ENCODE results near the gene SLC26A6. TPM values are rescaled to one million over a fixed set of nuclear protein-coding genes. Genes with fewer than 3 reads are reported as not detected.

The SLC26A6 gene
- total and polyA plus RNA-seq, 7 donors = 4.5 to 13.0 (median 6.2) TPM

GRCh38 chr3:48633256-48633655 is 2.0 kb downstream of the SLC26A6 start:
- Histone ChIP-seq H3K4me1 (peaks cover 19% of the 10 kb centered on the region), H3K27me3 (ENCODE audit: insufficient read depth in 3 of 3, low read length in 2 of 3) (no peaks in the 10 kb centered on the region), H3K4me3 (no peak overlapping the region), H3K36me3 (ENCODE audit: insufficient read depth in 1 of 2, low read depth in 1 of 2) (peaks cover 0 to 29% of the 10 kb centered on the region in 2 donors), H3K27ac (no peak overlapping the region), H3K9me3 (no peaks in the 10 kb centered on the region)
- 95 to 96% (median 96%) methylated on average over 15 of the region's 15 CpGs for WGBS, 3 donors
- intact Hi-C loops (cut with DNase I) = no loop called here
- TF ChIP-seq, protein P1, sequence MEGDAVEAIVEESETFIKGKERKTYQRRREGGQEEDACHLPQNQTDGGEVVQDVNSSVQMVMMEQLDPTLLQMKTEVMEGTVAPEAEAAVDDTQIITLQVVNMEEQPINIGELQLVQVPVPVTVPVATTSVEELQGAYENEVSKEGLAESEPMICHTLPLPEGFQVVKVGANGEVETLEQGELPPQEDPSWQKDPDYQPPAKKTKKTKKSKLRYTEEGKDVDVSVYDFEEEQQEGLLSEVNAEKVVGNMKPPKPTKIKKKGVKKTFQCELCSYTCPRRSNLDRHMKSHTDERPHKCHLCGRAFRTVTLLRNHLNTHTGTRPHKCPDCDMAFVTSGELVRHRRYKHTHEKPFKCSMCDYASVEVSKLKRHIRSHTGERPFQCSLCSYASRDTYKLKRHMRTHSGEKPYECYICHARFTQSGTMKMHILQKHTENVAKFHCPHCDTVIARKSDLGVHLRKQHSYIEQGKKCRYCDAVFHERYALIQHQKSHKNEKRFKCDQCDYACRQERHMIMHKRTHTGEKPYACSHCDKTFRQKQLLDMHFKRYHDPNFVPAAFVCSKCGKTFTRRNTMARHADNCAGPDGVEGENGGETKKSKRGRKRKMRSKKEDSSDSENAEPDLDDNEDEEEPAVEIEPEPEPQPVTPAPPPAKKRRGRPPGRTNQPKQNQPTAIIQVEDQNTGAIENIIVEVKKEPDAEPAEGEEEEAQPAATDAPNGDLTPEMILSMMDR (IDR thresholded peaks at IDR 0.05) = no peak
- peak in 1 of 2 donors; percentile 39 for DNase-seq
- ATAC-seq = no peak

DNA sequence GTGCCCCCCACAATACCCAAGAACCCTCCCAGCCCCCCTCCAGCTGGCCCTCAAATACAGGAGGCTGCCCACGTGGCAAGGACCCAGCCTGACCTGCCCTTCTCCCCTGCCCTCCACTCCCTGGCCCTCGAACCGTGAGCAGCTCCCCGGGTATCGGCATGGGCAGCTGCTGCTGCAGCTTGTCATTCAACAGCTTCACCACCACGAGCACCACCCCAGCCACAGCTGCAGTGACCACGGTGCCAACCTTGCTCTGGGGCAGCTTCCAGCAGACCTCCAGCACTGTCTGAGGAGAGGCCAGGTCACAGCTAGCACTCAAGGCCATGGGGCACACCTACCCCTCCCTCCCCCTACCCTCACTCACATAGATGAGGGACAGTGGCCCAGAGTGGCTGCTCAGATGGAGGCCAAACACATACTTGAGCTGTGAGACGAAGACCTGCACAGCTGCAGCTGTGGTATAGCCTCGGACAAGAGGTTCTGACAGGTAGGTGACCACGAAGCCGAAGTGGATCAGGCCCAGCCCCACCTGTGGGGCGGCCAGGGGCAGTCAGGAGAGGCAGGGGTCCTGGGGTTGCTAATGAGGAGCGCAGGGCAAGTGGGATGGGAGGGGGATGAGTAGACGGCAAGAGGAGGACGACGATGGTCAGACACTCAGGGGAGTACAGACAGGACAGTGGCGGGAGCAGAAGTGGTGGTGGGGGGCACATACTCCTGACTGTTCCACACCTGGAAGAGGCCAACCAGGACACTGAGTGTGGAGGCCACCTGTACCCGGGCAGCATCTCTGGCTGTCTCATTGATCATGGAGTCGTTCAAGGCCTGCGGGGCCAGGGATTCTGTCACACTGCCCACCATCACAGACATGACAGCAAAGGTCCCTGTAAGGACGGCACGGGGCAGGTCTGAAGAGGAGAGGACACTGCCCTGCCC is 3.5 kb downstream of the SLC26A6 start:
- ATAC-seq (no peak), DNase-seq (peak in 1 of 2 donors; percentile 40)
- TF ChIP-seq, protein P1 (IDR thresholded peaks at IDR 0.05) = no peak
- no peak overlapping the region for H3K27ac ChIP-seq
- intact Hi-C loops (cut with DNase I) = no loop called here
- no peaks in the 10 kb centered on the region for H3K27me3 ChIP-seq (ENCODE audit: insufficient read depth in 3 of 3, low read length in 2 of 3)
- peaks cover 2 to 42% of the 10 kb centered on the region in 2 donors for H3K36me3 ChIP-seq (ENCODE audit: insufficient read depth in 1 of 2, low read depth in 1 of 2)
- H3K4me1 ChIP-seq = peaks cover 18% of the 10 kb centered on the region
- no peak overlapping the region for H3K4me3 ChIP-seq
- 68 to 74% (median 72%) methylated on average over 21 to 22 of the region's 22 CpGs for WGBS, 3 donors
- no peaks in the 10 kb centered on the region for H3K9me3 ChIP-seq

DNA sequence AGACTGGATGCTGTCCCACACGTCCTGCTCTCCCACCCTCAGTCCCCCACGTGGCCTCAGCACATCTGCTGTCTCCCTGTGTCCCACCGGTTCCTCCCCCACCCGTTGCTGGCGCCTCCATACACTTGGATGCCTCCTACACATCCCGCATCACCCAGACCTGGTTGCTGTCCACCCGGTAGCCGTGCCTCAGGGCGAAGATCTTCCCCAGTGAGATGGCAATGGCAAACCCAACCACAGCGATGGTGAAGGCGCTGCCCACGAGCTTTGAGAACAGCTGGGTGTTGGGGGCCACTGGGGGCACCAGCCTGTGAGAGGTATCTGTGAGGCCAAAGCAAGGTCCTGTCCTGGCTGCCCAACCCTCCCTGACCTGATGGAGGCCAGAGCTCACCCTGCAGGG is 4.4 kb downstream of the SLC26A6 start:
- WGBS, 3 donors = 82 to 88% (median 84%) methylated on average over 12 of the region's 12 CpGs
- peaks cover 8% of the 10 kb centered on the region for H3K4me1 ChIP-seq
- H3K27me3 ChIP-seq (ENCODE audit: insufficient read depth in 3 of 3, low read length in 2 of 3) = no peaks in the 10 kb centered on the region
- H3K27ac ChIP-seq = no peak overlapping the region
- DNase-seq (peak in 1 of 2 donors; percentile 39), ATAC-seq (no peak)
- intact Hi-C loops (cut with DNase I) = no loop called here
- no peaks in the 10 kb centered on the region for H3K9me3 ChIP-seq
- H3K36me3 ChIP-seq (ENCODE audit: insufficient read depth in 1 of 2, low read depth in 1 of 2) = peaks cover 2 to 52% of the 10 kb centered on the region in 2 donors
- TF ChIP-seq, protein P1 (IDR thresholded peaks at IDR 0.05) = no peak
- no peak overlapping the region for H3K4me3 ChIP-seq

- Histone ChIP-seq H3K27me3 (ENCODE audit: insufficient read depth in 3 of 3, low read length in 2 of 3) (no peaks in the 10 kb centered on the region), H3K9me3 (no peaks in the 10 kb centered on the region), H3K4me3 (no peak overlapping the region), H3K36me3 (ENCODE audit: insufficient read depth in 1 of 2, low read depth in 1 of 2) (peaks cover 2 to 56% of the 10 kb centered on the region in 2 donors), H3K27ac (no peak overlapping the region), H3K4me1 (peaks cover 8% of the 10 kb centered on the region)
- ATAC-seq (no peak), DNase-seq (peak in 1 of 2 donors; percentile 30)
- 88 to 99% (median 95%) methylated on average over 6 to 8 of the region's 8 CpGs for WGBS, 3 donors
- intact Hi-C loops (cut with DNase I) = no loop called here
- TF ChIP-seq, protein P1 (IDR thresholded peaks at IDR 0.05) = no peak
Measured at GRCh38 chr3:48630407-48630806, 4.9 kb downstream of the SLC26A6 start.
